GM19468 (cell line): ENCODE data around the gene APEH.

Source experiments
- ATAC-seq: cut with Tn5 transposase; IDR thresholded peaks from one replicate; pipeline ENCODE4 v1.9.1; 2021; ENCODE audit warnings: mild to moderate bottlenecking, moderate library complexity, moderate number of reproducible peaks; ENCODE audit not compliant: unreplicated experiment; ENCODE audit errors: extremely low read depth

The APEH gene

GRCh38 chr3:49673715-49674496, at the start of gene APEH:
APEH (plus strand) TSS chr3:49674351; CDS start chr3:49674402, 51 bp downstream.
- ATAC-seq = peak; percentile 62

- no peak for ATAC-seq
Measured at GRCh38 chr3:49625071-49625470, 49.1 kb upstream of the APEH start.

GRCh38 chr3:49626101-49626581, 48.0 kb upstream of the APEH start:
- ATAC-seq = no peak

- no peak for ATAC-seq
Measured at GRCh38 chr3:49626796-49627195, 47.4 kb upstream of the APEH start.

- ATAC-seq = no peak
Measured at GRCh38 chr3:49627634-49628033, 46.5 kb upstream of the APEH start.

- no peak for ATAC-seq
Measured at GRCh38 chr3:49628249-49628648, 45.9 kb upstream of the APEH start.

- ATAC-seq = no peak
Measured at GRCh38 chr3:49629451-49629850, 44.7 kb upstream of the APEH start.

GRCh38 chr3:49629866-49630265, 44.3 kb upstream of the APEH start:
- no peak for ATAC-seq

GRCh38 chr3:49630784-49631183, 43.4 kb upstream of the APEH start:
- ATAC-seq = no peak

- no peak for ATAC-seq
Measured at GRCh38 chr3:49634736-49635135, 39.4 kb upstream of the APEH start.

GRCh38 chr3:49636883-49637609, 37.1 kb upstream of the APEH start:
- ATAC-seq = no peak

GRCh38 chr3:49638445-49638844, 35.7 kb upstream of the APEH start:
- ATAC-seq = no peak

- ATAC-seq = no peak
Measured at GRCh38 chr3:49639551-49639950, 34.6 kb upstream of the APEH start.

GRCh38 chr3:49641292-49641691, 32.9 kb upstream of the APEH start:
- no peak for ATAC-seq

- no peak for ATAC-seq
Measured at GRCh38 chr3:49641921-49642707, 32.0 kb upstream of the APEH start.

GRCh38 chr3:49642708-49643145, 31.4 kb upstream of the APEH start:
- no peak for ATAC-seq

GRCh38 chr3:49644684-49645083, 29.5 kb upstream of the APEH start:
- ATAC-seq = no peak

- no peak for ATAC-seq
Measured at GRCh38 chr3:49646236-49646635, 27.9 kb upstream of the APEH start.

- ATAC-seq = no peak
Measured at GRCh38 chr3:49647741-49648140, 26.4 kb upstream of the APEH start.

- no peak for ATAC-seq
Measured at GRCh38 chr3:49648354-49649019, 25.7 kb upstream of the APEH start.
